ENCODE data around the gene ARL2BP.

The ARL2BP gene

GRCh38 chr16:57231821-57232350 lies 13.2 kb upstream of the ARL2BP start:
- no peak overlapping the region for H3K27ac ChIP-seq
- H3K9ac ChIP-seq = no peak overlapping the region
- no peak overlapping the region for H3K4me3 ChIP-seq
- H3K9me3 ChIP-seq (replicated peaks in 1 of 11) = no peaks in the 10 kb centered on the region
- peaks cover 89 to 100% (median 100%) of the 10 kb centered on the region in 11 experiments for H3K36me3 ChIP-seq
- TF ChIP-seq Cebpa-rat (IDR thresholded peaks at IDR 0.05) = no peak
- H4K20me1 ChIP-seq = peaks cover 0 to 8% (median 0%) of the 10 kb centered on the region in 11 experiments; a peak in 1 of 22 replicates
- peaks cover 0 to 16% (median 6%) of the 10 kb centered on the region in 10 experiments; a peak in 10 of 20 replicates for H3K4me1 ChIP-seq
- H3K27me3 ChIP-seq = no peaks in the 10 kb centered on the region
- H3K4me2 ChIP-seq = no peak overlapping the region

- TF ChIP-seq Cebpa-rat (IDR thresholded peaks at IDR 0.05) = no peak
Observed at GRCh38 chr16:57233944-57234706, 10.9 kb upstream of the ARL2BP start.

DNA sequence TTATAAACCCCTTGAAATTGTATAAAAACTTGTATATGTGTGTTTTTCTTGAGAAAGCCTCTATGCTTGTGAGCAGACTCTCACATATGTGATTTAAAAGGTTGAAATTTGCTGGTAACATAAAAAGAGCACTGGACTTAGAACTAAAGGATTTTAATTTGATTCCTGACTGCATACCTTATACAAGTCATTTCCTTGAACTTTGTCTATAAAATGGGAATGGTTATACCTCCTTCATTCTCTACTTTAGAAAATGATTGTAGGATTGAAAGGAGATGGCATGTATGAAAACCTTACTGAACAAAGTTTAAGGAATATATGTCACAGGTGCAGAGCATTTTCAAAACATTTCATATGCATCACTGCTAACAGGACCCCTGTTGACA lies 10.4 kb upstream of the ARL2BP start:
- no peak overlapping the region for H3K9ac ChIP-seq
- no peaks in the 10 kb centered on the region for H3K27me3 ChIP-seq
- peaks cover 85 to 100% (median 98%) of the 10 kb centered on the region in 11 experiments for H3K36me3 ChIP-seq
- H3K4me1 ChIP-seq = peaks cover 0 to 16% (median 6%) of the 10 kb centered on the region in 10 experiments; a peak in 10 of 20 replicates
- H4K20me1 ChIP-seq = peaks cover 0 to 8% (median 0%) of the 10 kb centered on the region in 11 experiments; a peak in 1 of 22 replicates
- H3K27ac ChIP-seq = no peak overlapping the region
- H3K4me2 ChIP-seq = peak overlapping the region in 1 of 11 experiments; percentile 9; a peak in 1 of 22 replicates
- no peak overlapping the region for H3K4me3 ChIP-seq
- no peak for TF ChIP-seq Cebpa-rat (IDR thresholded peaks at IDR 0.05)
- H3K9me3 ChIP-seq (replicated peaks in 1 of 11) = no peaks in the 10 kb centered on the region

More at GRCh38 chr16:57233944-57234706, 10.9 kb upstream of the ARL2BP start:
- Histone ChIP-seq H3K9me3 (replicated peaks in 1 of 11) (no peaks in the 10 kb centered on the region), H3K4me1 (peaks cover 0 to 16% (median 6%) of the 10 kb centered on the region in 10 experiments; a peak in 10 of 20 replicates), H4K20me1 (peaks cover 0 to 8% (median 0%) of the 10 kb centered on the region in 11 experiments; a peak in 1 of 22 replicates), H3K36me3 (peaks cover 85 to 100% (median 100%) of the 10 kb centered on the region in 11 experiments), H3K27me3 (no peaks in the 10 kb centered on the region), H3K27ac (no peak overlapping the region), H3K4me2 (no peak overlapping the region), H3K4me3 (no peak overlapping the region), H3K9ac (no peak overlapping the region)

- Histone ChIP-seq H3K4me2 (peak overlapping the region in 2 of 11 experiments; percentile 8 to 11; a peak in 3 of 22 replicates), H4K20me1 (peaks cover 0 to 8% (median 0%) of the 10 kb centered on the region in 11 experiments; a peak in 1 of 22 replicates), H3K27me3 (no peaks in the 10 kb centered on the region), H3K4me1 (peaks cover 0 to 17% (median 7%) of the 10 kb centered on the region in 10 experiments; a peak in 11 of 20 replicates), H3K36me3 (peaks cover 81 to 100% (median 98%) of the 10 kb centered on the region in 11 experiments), H3K9me3 (replicated peaks in 1 of 11) (no peaks in the 10 kb centered on the region), H3K9ac (no peak overlapping the region), H3K4me3 (no peak overlapping the region), H3K27ac (no peak overlapping the region)
- no peak for TF ChIP-seq Cebpa-rat (IDR thresholded peaks at IDR 0.05)
Observed at GRCh38 chr16:57235128-57236021, 9.7 kb upstream of the ARL2BP start.

DNA sequence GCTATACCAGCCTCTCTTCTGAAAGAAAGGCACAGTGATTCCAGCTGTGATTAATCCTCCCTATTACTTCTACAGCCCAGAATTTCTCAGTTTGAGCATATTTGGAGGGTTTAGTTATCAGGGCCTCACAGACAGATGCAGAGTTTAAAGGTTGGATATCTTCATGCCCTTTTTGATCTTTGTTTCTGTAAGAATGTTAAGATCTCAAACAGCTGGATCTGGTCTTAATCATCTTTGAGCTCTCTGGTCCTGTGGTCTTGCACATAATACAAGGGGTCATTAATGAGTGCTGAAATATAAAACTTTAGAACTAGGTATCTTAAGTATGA lies 9.1 kb upstream of the ARL2BP start:
- no peaks in the 10 kb centered on the region for H3K9me3 ChIP-seq (replicated peaks in 1 of 11)
- H3K4me3 ChIP-seq = no peak overlapping the region
- peaks cover 0 to 23% (median 10%) of the 10 kb centered on the region in 10 experiments; a peak in 16 of 20 replicates for H3K4me1 ChIP-seq
- no peak overlapping the region for H3K27ac ChIP-seq
- H3K27me3 ChIP-seq = no peaks in the 10 kb centered on the region
- no peak for TF ChIP-seq Cebpa-rat (IDR thresholded peaks at IDR 0.05)
- H4K20me1 ChIP-seq = peaks cover 0 to 8% (median 0%) of the 10 kb centered on the region in 11 experiments; a peak in 1 of 22 replicates
- peaks cover 75 to 97% (median 94%) of the 10 kb centered on the region in 11 experiments for H3K36me3 ChIP-seq
- H3K9ac ChIP-seq = no peak overlapping the region
- peak overlapping the region in 2 of 11 experiments; percentile 8 to 11; a peak in 2 of 22 replicates for H3K4me2 ChIP-seq

GRCh38 chr16:57238682-57239081 lies 6.4 kb upstream of the ARL2BP start:
- no peaks in the 10 kb centered on the region for H3K9me3 ChIP-seq (replicated peaks in 1 of 11)
- H3K4me1 ChIP-seq = peaks cover 0 to 32% (median 12%) of the 10 kb centered on the region in 10 experiments; a peak in 16 of 20 replicates
- H3K36me3 ChIP-seq = peaks cover 48 to 80% (median 68%) of the 10 kb centered on the region in 11 experiments
- H3K9ac ChIP-seq = no peak overlapping the region
- no peak for TF ChIP-seq Cebpa-rat (IDR thresholded peaks at IDR 0.05)
- H3K4me3 ChIP-seq = no peak overlapping the region
- peaks cover 0 to 8% (median 0%) of the 10 kb centered on the region in 11 experiments; a peak in 1 of 22 replicates for H4K20me1 ChIP-seq
- H3K4me2 ChIP-seq = no peak overlapping the region
- no peak overlapping the region for H3K27ac ChIP-seq
- H3K27me3 ChIP-seq = no peaks in the 10 kb centered on the region

DNA sequence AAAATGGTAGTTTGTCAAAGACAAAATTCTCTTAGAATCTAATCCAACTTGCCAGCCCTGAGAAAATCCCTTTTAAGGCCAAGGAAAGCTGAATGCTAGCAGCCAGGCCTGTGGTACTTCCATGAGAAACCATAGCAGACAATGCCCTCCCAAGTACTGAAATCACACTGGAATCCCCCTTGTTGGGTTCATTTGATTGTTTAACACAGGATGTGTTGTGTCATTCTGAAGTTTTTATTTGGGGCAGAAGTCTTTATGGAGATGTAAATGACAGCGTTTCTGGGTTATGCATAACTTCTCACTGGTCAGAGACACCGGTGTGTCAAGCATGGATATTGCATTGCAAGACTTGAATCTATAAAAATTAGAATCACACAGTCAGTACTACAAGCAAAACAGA lies 6.0 kb upstream of the ARL2BP start:
- Histone ChIP-seq H3K4me2 (no peak overlapping the region), H3K36me3 (peaks cover 43 to 76% (median 64%) of the 10 kb centered on the region in 11 experiments), H3K9me3 (replicated peaks in 1 of 11) (no peaks in the 10 kb centered on the region), H3K27me3 (no peaks in the 10 kb centered on the region), H3K9ac (no peak overlapping the region), H3K4me1 (peaks cover 2 to 34% (median 16%) of the 10 kb centered on the region in 10 experiments; a peak in 19 of 20 replicates), H3K4me3 (no peak overlapping the region), H4K20me1 (peaks cover 0 to 8% (median 0%) of the 10 kb centered on the region in 11 experiments; a peak in 1 of 22 replicates), H3K27ac (no peak overlapping the region)
- no peak for TF ChIP-seq Cebpa-rat (IDR thresholded peaks at IDR 0.05)

GRCh38 chr16:57240851-57241250 lies 4.2 kb upstream of the ARL2BP start:
- H3K9ac ChIP-seq = no peak overlapping the region
- H3K27ac ChIP-seq = peak overlapping the region in 1 of 11 experiments; percentile 43; a peak in 1 of 22 replicates
- TF ChIP-seq Cebpa-rat (IDR thresholded peaks at IDR 0.05) = no peak
- H3K4me3 ChIP-seq = no peak overlapping the region
- H3K4me2 ChIP-seq = peak overlapping the region in 5 of 11 experiments; percentile 38 to 67 (median 56); a peak in 10 of 22 replicates
- 0 out of 22 replicates have a peak, but pooled peaks cover 0 to under 1% (median 0%) of the 10 kb centered on the region in 11 experiments for H4K20me1 ChIP-seq
- H3K36me3 ChIP-seq = peaks cover 27 to 58% (median 46%) of the 10 kb centered on the region in 11 experiments
- peaks cover 11 to 30% (median 20%) of the 10 kb centered on the region in 10 experiments for H3K4me1 ChIP-seq
- H3K27me3 ChIP-seq = no peaks in the 10 kb centered on the region
- no peaks in the 10 kb centered on the region for H3K9me3 ChIP-seq (replicated peaks in 1 of 11)

Measured in BLaER1 treated with 17β-estradiol and CSF1 and Interleukin-3, amounts not matched to agents 10 nM and 100 nM (cell line).